HUES48 (cell line): ENCODE results near the gene TCN2.

Source experiments
- H3K27ac ChIP-seq: one replicate; pipeline ENCODE4 v1.7.0; 2013; ENCODE audit warnings: low read depth, low read length, inconsistent platforms
- H3K27me3 ChIP-seq: 2 replicates; pipeline ENCODE4 v1.6.1; 2013; ENCODE audit warnings: mild to moderate bottlenecking, low read length; ENCODE audit not compliant: control insufficient read depth, insufficient read depth
- H3K36me3 ChIP-seq: 2 replicates; pipeline ENCODE4 v1.6.1; 2013; ENCODE audit warnings: low read length; ENCODE audit not compliant: control insufficient read depth, insufficient read depth
- H3K4me1 ChIP-seq: 2 replicates; pipeline ENCODE4 v1.6.1; 2013; ENCODE audit warnings: mild to moderate bottlenecking, low read length; ENCODE audit not compliant: control insufficient read depth, insufficient read depth
- H3K4me3 ChIP-seq: 2 replicates; pipeline ENCODE4 v1.5.1; 2013; ENCODE audit warnings: mild to moderate bottlenecking, low read depth, low read length
- H3K9ac ChIP-seq: 2 replicates; pipeline ENCODE4 v1.6.1; 2013; ENCODE audit warnings: mild to moderate bottlenecking, low read depth, low read length, moderate library complexity
- H3K9me3 ChIP-seq: 2 replicates; pipeline ENCODE4 v1.6.1; 2013; ENCODE audit warnings: low read length; ENCODE audit not compliant: control insufficient read depth, insufficient read depth

The TCN2 gene

DNA sequence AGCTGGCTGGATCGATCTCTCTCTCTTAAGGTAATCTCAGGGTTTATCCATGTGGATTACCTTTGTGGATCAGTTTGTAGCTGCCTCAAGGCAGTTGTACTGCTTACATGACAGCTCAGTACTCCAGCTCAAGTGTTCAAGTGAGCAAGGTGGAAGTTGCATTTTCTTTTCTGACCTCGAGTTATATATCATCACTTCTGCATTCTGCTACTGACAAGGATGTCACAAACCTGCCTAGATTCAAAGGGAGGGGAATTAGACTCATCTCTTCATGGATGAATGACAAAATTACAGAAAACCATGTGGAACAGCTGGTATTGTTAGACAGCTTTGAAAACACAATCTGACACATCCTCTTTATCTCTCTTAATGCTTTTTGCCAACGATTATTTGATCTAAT, 6.1 kb upstream of the TCN2 start:
- Histone ChIP-seq H3K9ac (no peak overlapping the region), H3K4me3 (no peak overlapping the region), H3K27me3 (no peaks in the 10 kb centered on the region), H3K36me3 (no peaks in the 10 kb centered on the region), H3K27ac (no peak overlapping the region), H3K9me3 (no peaks in the 10 kb centered on the region), H3K4me1 (peaks cover 8% of the 10 kb centered on the region)

DNA sequence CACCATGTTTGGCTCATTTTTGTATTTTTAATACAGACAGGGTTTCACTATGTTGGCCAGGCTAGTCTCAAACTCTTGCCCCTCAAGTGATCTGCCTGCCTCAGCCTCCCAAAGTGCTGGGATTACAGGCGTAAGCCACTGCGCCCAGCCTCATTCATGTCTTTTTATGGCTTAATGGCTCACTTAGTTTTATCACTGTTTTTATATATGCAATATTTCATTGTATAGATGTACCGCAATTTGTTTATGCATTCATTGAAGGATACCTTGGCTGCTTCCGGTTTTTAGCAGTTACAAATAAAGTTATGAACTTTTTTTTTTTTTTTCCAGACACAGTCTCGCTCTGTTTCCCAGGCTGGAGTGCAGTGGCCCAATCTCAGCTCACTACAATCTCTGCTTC, 5.5 kb upstream of the TCN2 start:
- Histone ChIP-seq H3K27me3 (no peaks in the 10 kb centered on the region), H3K4me3 (no peak overlapping the region), H3K9ac (no peak overlapping the region), H3K4me1 (peaks cover 8% of the 10 kb centered on the region), H3K9me3 (no peaks in the 10 kb centered on the region), H3K36me3 (no peaks in the 10 kb centered on the region), H3K27ac (no peak overlapping the region)

- no peaks in the 10 kb centered on the region for H3K9me3 ChIP-seq
- H3K27ac ChIP-seq: no peak overlapping the region
- H3K4me1 ChIP-seq: peaks cover 8% of the 10 kb centered on the region
- no peaks in the 10 kb centered on the region for H3K27me3 ChIP-seq
- no peak overlapping the region for H3K4me3 ChIP-seq
- H3K9ac ChIP-seq: no peak overlapping the region
- H3K36me3 ChIP-seq: no peaks in the 10 kb centered on the region
Measured at GRCh38 chr22:30602049-30602448, 4.9 kb upstream of the TCN2 start.

GRCh38 chr22:30603801-30604200, 3.2 kb upstream of the TCN2 start:
- Histone ChIP-seq H3K9me3 (no peaks in the 10 kb centered on the region), H3K36me3 (no peaks in the 10 kb centered on the region), H3K27me3 (no peaks in the 10 kb centered on the region), H3K4me3 (no peak overlapping the region), H3K9ac (no peak overlapping the region), H3K27ac (no peak overlapping the region), H3K4me1 (peaks cover 13% of the 10 kb centered on the region)

- Histone ChIP-seq H3K4me1 (peaks cover 16% of the 10 kb centered on the region), H3K9me3 (no peaks in the 10 kb centered on the region), H3K36me3 (no peaks in the 10 kb centered on the region), H3K9ac (no peak overlapping the region), H3K27me3 (no peaks in the 10 kb centered on the region), H3K4me3 (no peak overlapping the region), H3K27ac (no peak overlapping the region)
Measured at GRCh38 chr22:30604723-30605122, 2.3 kb upstream of the TCN2 start.

- Histone ChIP-seq H3K4me3 (peak overlapping the region; percentile 38; the same call in 1 of the 2 replicates), H3K36me3 (no peaks in the 10 kb centered on the region), H3K27ac (peak overlapping the region; percentile 92), H3K27me3 (no peaks in the 10 kb centered on the region), H3K9me3 (no peaks in the 10 kb centered on the region), H3K4me1 (peaks cover 16% of the 10 kb centered on the region), H3K9ac (0 out of 2 replicates have a peak overlapping the region, but pooled peaks have one; percentile 16)
Measured at GRCh38 chr22:30605449-30606110, 1.4 kb upstream of the TCN2 start.

DNA sequence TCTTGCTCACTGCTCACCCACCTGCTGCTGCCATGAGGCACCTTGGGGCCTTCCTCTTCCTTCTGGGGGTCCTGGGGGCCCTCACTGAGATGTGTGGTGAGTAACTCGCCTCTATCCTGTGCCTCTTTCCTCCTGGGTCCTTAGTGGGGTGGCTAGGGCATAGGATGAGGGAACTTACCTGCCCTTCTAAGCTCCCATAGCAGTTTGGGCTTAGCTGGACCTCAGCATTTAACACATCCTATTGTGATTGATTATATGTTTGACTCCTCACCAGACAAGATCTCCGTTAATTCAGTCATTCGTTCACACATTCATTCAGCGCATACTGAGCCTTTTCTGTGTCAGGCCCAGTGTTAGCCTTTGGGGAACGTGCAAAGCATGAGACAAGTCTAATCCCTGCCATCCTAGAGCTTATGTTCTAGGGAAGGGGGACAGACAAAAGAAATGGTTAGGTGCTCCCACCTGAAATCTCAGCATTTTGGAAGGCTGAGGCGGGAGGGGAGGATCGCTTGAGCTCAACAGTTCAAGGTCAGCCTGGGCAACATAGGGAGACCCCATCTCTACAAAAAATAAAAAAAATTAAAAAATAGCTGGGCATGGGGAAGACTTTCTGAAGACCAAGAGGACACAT, 441 bp downstream of the TCN2 start:
- peaks cover 7% of the 10 kb centered on the region for H3K36me3 ChIP-seq
- no peaks in the 10 kb centered on the region for H3K27me3 ChIP-seq
- peak overlapping the region; percentile 62 for H3K4me3 ChIP-seq
- H3K4me1 ChIP-seq: peaks cover 16% of the 10 kb centered on the region
- peak overlapping the region; percentile 92 for H3K27ac ChIP-seq
- no peaks in the 10 kb centered on the region for H3K9me3 ChIP-seq
- peak overlapping the region; percentile 19; the same call in 1 of the 2 replicates for H3K9ac ChIP-seq

GRCh38 chr22:30607939-30608338, 965 bp downstream of the TCN2 start:
- H3K9ac ChIP-seq: no peak overlapping the region
- peaks cover 7% of the 10 kb centered on the region for H3K36me3 ChIP-seq
- H3K9me3 ChIP-seq: no peaks in the 10 kb centered on the region
- H3K4me3 ChIP-seq: no peak overlapping the region; the same call in 1 of the 2 replicates
- no peak overlapping the region for H3K27ac ChIP-seq
- H3K4me1 ChIP-seq: peaks cover 16% of the 10 kb centered on the region
- H3K27me3 ChIP-seq: no peaks in the 10 kb centered on the region

- no peak overlapping the region for H3K4me3 ChIP-seq
- no peak overlapping the region for H3K9ac ChIP-seq
- H3K4me1 ChIP-seq: peaks cover 16% of the 10 kb centered on the region
- no peaks in the 10 kb centered on the region for H3K27me3 ChIP-seq
- H3K27ac ChIP-seq: peak overlapping the region; percentile 57
- H3K9me3 ChIP-seq: no peaks in the 10 kb centered on the region
- H3K36me3 ChIP-seq: peaks cover 15% of the 10 kb centered on the region
Measured at GRCh38 chr22:30609260-30610185, 2.5 kb downstream of the TCN2 start.

DNA sequence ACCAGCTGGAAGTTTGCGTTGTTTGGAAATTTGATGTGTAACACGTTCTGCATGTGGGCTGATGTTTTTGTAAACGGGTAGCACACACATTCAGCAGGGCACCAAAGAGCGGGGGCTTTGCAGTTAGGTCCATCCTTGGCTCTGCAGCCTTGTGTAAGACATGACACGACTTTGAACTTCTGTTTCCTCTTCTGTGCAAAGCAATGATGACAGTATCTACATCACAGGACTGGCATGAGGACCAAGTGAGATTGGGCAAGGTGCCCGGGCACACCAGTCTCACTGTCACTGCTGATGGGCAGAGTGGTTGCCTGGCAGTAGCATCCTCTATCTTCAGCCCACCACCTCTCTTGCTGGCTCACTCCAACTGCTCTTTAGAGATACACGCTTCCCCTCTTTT, 3.3 kb downstream of the TCN2 start:
- peaks cover 14% of the 10 kb centered on the region for H3K4me1 ChIP-seq
- H3K9ac ChIP-seq: no peak overlapping the region
- no peaks in the 10 kb centered on the region for H3K27me3 ChIP-seq
- no peak overlapping the region for H3K27ac ChIP-seq
- peaks cover 15% of the 10 kb centered on the region for H3K36me3 ChIP-seq
- no peaks in the 10 kb centered on the region for H3K9me3 ChIP-seq
- H3K4me3 ChIP-seq: no peak overlapping the region

- H3K9ac ChIP-seq: no peak overlapping the region
- H3K4me3 ChIP-seq: no peak overlapping the region
- H3K4me1 ChIP-seq: peaks cover 8% of the 10 kb centered on the region
- no peaks in the 10 kb centered on the region for H3K27me3 ChIP-seq
- no peaks in the 10 kb centered on the region for H3K9me3 ChIP-seq
- H3K27ac ChIP-seq: no peak overlapping the region
- H3K36me3 ChIP-seq: peaks cover 21% of the 10 kb centered on the region
Measured at GRCh38 chr22:30611197-30611596, 4.2 kb downstream of the TCN2 start.
